HCT116 (cell line): Measurements from ENCODE around the gene PSPC1. TPM values are rescaled to one million over a fixed set of nuclear protein-coding genes. Genes with fewer than 3 reads are reported as not detected.

Source experiments
- ATAC-seq: fragments of 200-7000 bp; cut with Tn5 transposase; 2 replicates; pipeline ENCODE4 v1.9.1; 2020; ENCODE audit warnings: mild to moderate bottlenecking, moderate library complexity
- BruUV-seq: library from RNA; stranded (reverse); fragments of 400-500 nt; replicated peaks from 2 replicates; lab custom pipeline; 2021; lab: Mats Ljungman, UMichigan
- CTCF ChIA-PET: fragments of 300-600 bp; sonication (Branson Sonifier 250); formaldehyde crosslinking; loops from one replicate; lab custom pipeline; 2021; ENCODE audit warnings: antibody characterized with exemption; lab: Charles Lee
- POLR2A ChIA-PET: fragments of 300-600, 350-600 bp; sonication (Branson Sonifier 250); formaldehyde crosslinking; loops from one replicate; lab custom pipeline; 2021; ENCODE audit warnings: antibody characterized with exemption; lab: Charles Lee
- RAD21 ChIA-PET, 2 experiments: fragments of 300-600 bp; sonication (Branson Sonifier 250); formaldehyde crosslinking; loops; one replicate each; lab custom pipeline; 2023; ENCODE audit warnings: low total read pairs in 2 of 2; ENCODE audit not compliant: uncharacterized antibody in 2 of 2, unreplicated experiment in 2 of 2, low non-redundant PET in 1 of 2; lab: Charles Lee
- DNase-seq: peaks from one replicate; pipeline ENCODE4 v3.0.0-alpha.2; 2010; ENCODE audit warnings: low read depth, low spot score
- H2AFZ ChIP-seq: fragments of 200-600 bp; shearing (Covaris generic), sonication (generic); 2 replicates; pipeline ENCODE4 v1.6.1; 2017; ENCODE audit warnings: low read depth, mixed run types, mixed read lengths, antibody characterized with exemption, low read length; ENCODE audit not compliant: poor library complexity, severe bottlenecking
- H3K27ac ChIP-seq: 2 replicates; pipeline ENCODE4 v1.5.1; 2012; ENCODE audit warnings: low read depth, low read length
- H3K27me3 ChIP-seq: fragments of 200-600 bp; sonication (generic); 2 replicates; pipeline ENCODE4 v1.6.1; 2016; ENCODE audit warnings: mixed run types, low read length, mixed read lengths; ENCODE audit not compliant: insufficient read depth
- H3K36me3 ChIP-seq, 2 experiments: fragments of 200-500 bp in 1 of 2; fragments of 200-600 bp in 1 of 2; sonication (Bioruptor generic) in 1 of 2; sonication (generic) in 1 of 2; 2 replicates each; pipeline versions ENCODE4 v1.5.1 to v1.6.1; 2014 to 2016; ENCODE audit warnings: low read length in 2 of 2, inconsistent platforms in 1 of 2, mixed read lengths in 1 of 2, mixed run types in 1 of 2; ENCODE audit not compliant: insufficient read depth in 2 of 2, control insufficient read depth in 1 of 2
- H3K4me1 ChIP-seq, 2 experiments: fragments of 200-600 bp in 1 of 2; sonication (generic) in 1 of 2; 2 replicates each; pipeline versions ENCODE4 v1.5.1 to v1.6.1; 2012 to 2017; ENCODE audit warnings: low read length in 2 of 2, inconsistent platforms in 1 of 2, mild to moderate bottlenecking in 1 of 2, mixed read lengths in 1 of 2, mixed run types in 1 of 2, moderate library complexity in 1 of 2; ENCODE audit not compliant: insufficient read depth in 2 of 2, control insufficient read depth in 1 of 2
- H3K4me2 ChIP-seq: fragments of 200-600 bp; sonication (generic); 2 replicates; pipeline ENCODE4 v1.6.1; 2017; ENCODE audit warnings: mixed run types, low read length, mixed read lengths
- H3K4me3 ChIP-seq, 2 experiments: fragments of 200-600 bp in 1 of 2; sonication (generic) in 1 of 2; replicated peaks in 1 of 2; 2 replicates each; pipeline ENCODE4 v1.5.1; 2011 to 2016; ENCODE audit warnings: low read length in 2 of 2, control low read depth in 1 of 2, low read depth in 1 of 2, mild to moderate bottlenecking in 1 of 2, mixed read lengths in 1 of 2, mixed run types in 1 of 2
- H3K79me2 ChIP-seq: fragments of 200-600 bp; sonication (generic); 2 replicates; pipeline ENCODE4 v1.6.1; 2017; ENCODE audit warnings: mild to moderate bottlenecking, mixed run types, low read length, moderate library complexity, mixed read lengths; ENCODE audit not compliant: insufficient read depth
- H3K9ac ChIP-seq: fragments of 200-600 bp; sonication (generic); 2 replicates; pipeline ENCODE4 v1.6.1; 2016; ENCODE audit warnings: low read length, mixed read lengths
- H3K9me2 ChIP-seq: fragments of 200-600 bp; sonication (generic), shearing (Covaris generic); 2 replicates; pipeline ENCODE4 v1.6.1; 2017; ENCODE audit warnings: mixed run types, mild to moderate bottlenecking, moderate library complexity; ENCODE audit not compliant: insufficient read depth
- H3K9me3 ChIP-seq, 2 experiments: fragments of 200-500 bp in 1 of 2; fragments of 200-600 bp in 1 of 2; sonication (Bioruptor generic) in 1 of 2; sonication (generic) in 1 of 2; 2 replicates each; pipeline ENCODE4 v1.6.1; 2014 to 2017; ENCODE audit warnings: low read length in 2 of 2, mixed read lengths in 2 of 2, inconsistent platforms in 1 of 2, low read depth in 1 of 2, mild to moderate bottlenecking in 1 of 2, mixed run types in 1 of 2, moderate library complexity in 1 of 2; ENCODE audit not compliant: control insufficient read depth in 1 of 2, insufficient read depth in 1 of 2
- H4K20me1 ChIP-seq: fragments of 200-600 bp; sonication (generic), shearing (Covaris generic); 2 replicates; pipeline ENCODE4 v1.6.1; 2017; ENCODE audit warnings: mixed run types, mild to moderate bottlenecking, moderate library complexity; ENCODE audit not compliant: insufficient read depth
- CBX3 ChIP-seq: IDR thresholded peaks from 2 replicates; pipeline ENCODE4 v1.6.1; 2012; ENCODE audit warnings: low read depth
- CEBPB ChIP-seq: IDR thresholded peaks from 2 replicates; pipeline ENCODE4 v1.6.1; 2012; ENCODE audit warnings: low read depth
- CTCF ChIP-seq, 3 experiments: fragments of 200-600 bp in 1 of 3; sonication (generic) in 1 of 3; IDR thresholded peaks in 2 of 3; conservative IDR thresholded peaks in 1 of 3; 2 replicates each; pipeline ENCODE4 v1.5.1; 2012 to 2017; ENCODE audit warnings: low read depth in 2 of 3, low read length in 2 of 3, antibody characterized with exemption in 1 of 3, borderline replicate concordance in 1 of 3, control low read depth in 1 of 3, mild to moderate bottlenecking in 1 of 3, mixed read lengths in 1 of 3, mixed run types in 1 of 3, moderate library complexity in 1 of 3; ENCODE audit not compliant: insufficient read depth in 1 of 3
- ELF1 ChIP-seq: IDR thresholded peaks from 2 replicates; pipeline ENCODE4 v1.6.1; 2012; ENCODE audit warnings: low read depth, borderline replicate concordance
- EZH2 ChIP-seq: fragments of 200-600 bp; sonication (generic); IDR thresholded peaks from 2 replicates; pipeline ENCODE4 v1.6.1; 2017; ENCODE audit warnings: antibody characterized with exemption, mixed run types
- EZH2phosphoT487 ChIP-seq: fragments of 200-600 bp; IDR thresholded peaks from 2 replicates; pipeline ENCODE4 v1.6.1; 2018; ENCODE audit warnings: antibody characterized with exemption, borderline replicate concordance
- FOSL1 ChIP-seq: IDR thresholded peaks from 2 replicates; pipeline ENCODE4 v1.6.1; 2012; ENCODE audit warnings: low read depth
- JUND ChIP-seq: IDR thresholded peaks from 2 replicates; pipeline ENCODE4 v1.6.1; 2012
- POLR2A ChIP-seq: IDR thresholded peaks from 2 replicates; pipeline ENCODE4 v1.7.0; 2011; ENCODE audit warnings: borderline replicate concordance; ENCODE audit not compliant: insufficient read depth, insufficient read length; ENCODE audit errors: extremely low read depth
- POLR2AphosphoS5 ChIP-seq: IDR thresholded peaks from 2 replicates; pipeline ENCODE4 v1.6.1; 2011; ENCODE audit warnings: mild to moderate bottlenecking, low read depth, low read length, moderate library complexity
- RAD21 ChIP-seq: IDR thresholded peaks from 2 replicates; pipeline ENCODE4 v1.6.1; 2012; ENCODE audit warnings: low read depth, mild to moderate bottlenecking
- SIN3A ChIP-seq: IDR thresholded peaks from 2 replicates; pipeline ENCODE4 v1.6.1; 2012; ENCODE audit warnings: low read depth
- SP1 ChIP-seq: IDR thresholded peaks from 2 replicates; pipeline ENCODE4 v1.6.1; 2012; ENCODE audit warnings: low read depth
- SRF ChIP-seq: IDR thresholded peaks from 2 replicates; pipeline ENCODE4 v1.6.1; 2012; ENCODE audit warnings: low read depth
- TCF7L2 ChIP-seq: IDR thresholded peaks from 2 replicates; pipeline ENCODE4 v1.7.0; 2011; ENCODE audit warnings: borderline replicate concordance, inconsistent platforms; ENCODE audit not compliant: insufficient read depth, insufficient read length; ENCODE audit errors: extremely low read depth
- YY1 ChIP-seq: IDR thresholded peaks from 2 replicates; pipeline ENCODE4 v1.6.1; 2011; ENCODE audit warnings: low read length, low read depth, moderate library complexity, mild to moderate bottlenecking; ENCODE audit not compliant: insufficient replicate concordance; ENCODE audit errors: extremely low read depth
- ZFX ChIP-seq: fragments of 450-650 bp; IDR thresholded peaks from 2 replicates; pipeline ENCODE4 v1.6.1; 2017
- ZNF274 ChIP-seq: fragments of 200-500 bp; sonication (Bioruptor generic); IDR thresholded peaks from 2 replicates; pipeline ENCODE4 v1.6.1; 2014; ENCODE audit warnings: mild to moderate bottlenecking, low read depth, low read length, inconsistent platforms
- intact Hi-C: fragments of 100-400 bp; cut with micrococcal nuclease; formaldehyde crosslinking; loops from 2 replicates; pipeline ENCODE4 v1.10.0; 2022
- total RNA-seq: library from RNA; stranded (reverse); gene quantifications from one replicate; pipeline ENCODE4 v1.2.1, GENCODE V29; 2021; ENCODE audit not compliant: unreplicated experiment
- TF ChIP-seq, protein P1 (sequence below): IDR thresholded peaks from 2 replicates; pipeline ENCODE4 v1.6.1; 2012; ENCODE audit warnings: low read depth
- TF ChIP-seq, protein P2 (sequence below): IDR thresholded peaks from 2 replicates; pipeline ENCODE4 v1.6.1; 2012

PSPC1 gene
- total RNA-seq, 1 experiment from 2014 or later = 57.7 TPM

DNA sequence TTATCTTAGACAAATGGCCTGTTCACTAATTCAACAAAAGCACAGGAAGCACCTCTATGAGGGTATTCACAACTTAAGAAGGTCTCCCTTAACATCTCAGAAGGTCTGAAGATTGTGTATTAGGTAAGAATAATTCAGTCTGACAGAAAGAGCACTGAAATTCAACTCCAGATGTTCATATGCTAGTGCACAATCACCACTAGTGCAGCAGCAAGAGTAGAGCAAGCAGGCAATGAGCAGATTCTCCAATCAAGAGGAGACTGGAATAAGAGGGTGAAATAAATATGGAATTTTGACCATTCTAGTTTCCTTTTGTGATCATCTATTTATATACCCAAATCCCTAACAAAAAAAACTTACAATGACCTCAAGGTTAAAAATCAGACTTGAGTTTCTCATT, 97.3 kb downstream of the PSPC1 start:
- ChIA-PET CTCF (no interaction called here), RAD21 (no interaction called here)
- Histone ChIP-seq H3K79me2 (peaks cover 30% of the 10 kb centered on the region), H3K9me3 (no peaks in the 10 kb centered on the region), H2AFZ (no peak overlapping the region), H3K9ac (no peak overlapping the region), H3K4me1 (no peaks in the 10 kb centered on the region), H3K4me2 (no peak overlapping the region)
- ATAC-seq (no peak), DNase-seq (no peak)
- TF ChIP-seq EZH2 (no peak), JUND (no peak), YY1 (no peak), TCF7L2 (no peak), RAD21 (no peak), ELF1 (no peak), ZFX (no peak), CTCF (IDR thresholded peaks at IDR 0.05 in 2 of 3, conservative IDR thresholded peaks at IDR 0.05 in 1 of 3; ENCODE audit: borderline replicate concordance in 1 of 3, insufficient read depth in 1 of 3, low read depth in 2 of 3, low read length in 2 of 3) (no peak), SIN3A (no peak), POLR2AphosphoS5 (no peak), CEBPB (no peak), SP1 (no peak), SRF (no peak), CBX3 (no peak), POLR2A (no peak), FOSL1 (no peak), ZNF274 (no peak), EZH2phosphoT487 (no peak)
- TF ChIP-seq, protein P1, sequence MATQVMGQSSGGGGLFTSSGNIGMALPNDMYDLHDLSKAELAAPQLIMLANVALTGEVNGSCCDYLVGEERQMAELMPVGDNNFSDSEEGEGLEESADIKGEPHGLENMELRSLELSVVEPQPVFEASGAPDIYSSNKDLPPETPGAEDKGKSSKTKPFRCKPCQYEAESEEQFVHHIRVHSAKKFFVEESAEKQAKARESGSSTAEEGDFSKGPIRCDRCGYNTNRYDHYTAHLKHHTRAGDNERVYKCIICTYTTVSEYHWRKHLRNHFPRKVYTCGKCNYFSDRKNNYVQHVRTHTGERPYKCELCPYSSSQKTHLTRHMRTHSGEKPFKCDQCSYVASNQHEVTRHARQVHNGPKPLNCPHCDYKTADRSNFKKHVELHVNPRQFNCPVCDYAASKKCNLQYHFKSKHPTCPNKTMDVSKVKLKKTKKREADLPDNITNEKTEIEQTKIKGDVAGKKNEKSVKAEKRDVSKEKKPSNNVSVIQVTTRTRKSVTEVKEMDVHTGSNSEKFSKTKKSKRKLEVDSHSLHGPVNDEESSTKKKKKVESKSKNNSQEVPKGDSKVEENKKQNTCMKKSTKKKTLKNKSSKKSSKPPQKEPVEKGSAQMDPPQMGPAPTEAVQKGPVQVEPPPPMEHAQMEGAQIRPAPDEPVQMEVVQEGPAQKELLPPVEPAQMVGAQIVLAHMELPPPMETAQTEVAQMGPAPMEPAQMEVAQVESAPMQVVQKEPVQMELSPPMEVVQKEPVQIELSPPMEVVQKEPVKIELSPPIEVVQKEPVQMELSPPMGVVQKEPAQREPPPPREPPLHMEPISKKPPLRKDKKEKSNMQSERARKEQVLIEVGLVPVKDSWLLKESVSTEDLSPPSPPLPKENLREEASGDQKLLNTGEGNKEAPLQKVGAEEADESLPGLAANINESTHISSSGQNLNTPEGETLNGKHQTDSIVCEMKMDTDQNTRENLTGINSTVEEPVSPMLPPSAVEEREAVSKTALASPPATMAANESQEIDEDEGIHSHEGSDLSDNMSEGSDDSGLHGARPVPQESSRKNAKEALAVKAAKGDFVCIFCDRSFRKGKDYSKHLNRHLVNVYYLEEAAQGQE = no peak
- TF ChIP-seq, protein P2, sequence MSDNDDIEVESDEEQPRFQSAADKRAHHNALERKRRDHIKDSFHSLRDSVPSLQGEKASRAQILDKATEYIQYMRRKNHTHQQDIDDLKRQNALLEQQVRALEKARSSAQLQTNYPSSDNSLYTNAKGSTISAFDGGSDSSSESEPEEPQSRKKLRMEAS = no peak
- TF ChIP-seq, all 23 proteins: peak for 0
- Histone ChIP-seq H4K20me1 (peaks cover 6% of the 10 kb centered on the region; the same call in 1 of the 2 replicates), H3K4me3 (no peak overlapping the region), H3K9me2 (no peaks in the 10 kb centered on the region), H3K27me3 (no peaks in the 10 kb centered on the region), H3K27ac (no peak overlapping the region), H3K36me3 (0 out of 4 replicates have a peak, but pooled peaks cover 0 to 3% of the 10 kb centered on the region in 2 experiments)
- intact Hi-C loops = no loop called here
- POLR2A ChIA-PET = no interaction called here
- BruUV-seq = no TSS peak
